ENCODE results near the gene HHAT.

The HHAT gene

DNA sequence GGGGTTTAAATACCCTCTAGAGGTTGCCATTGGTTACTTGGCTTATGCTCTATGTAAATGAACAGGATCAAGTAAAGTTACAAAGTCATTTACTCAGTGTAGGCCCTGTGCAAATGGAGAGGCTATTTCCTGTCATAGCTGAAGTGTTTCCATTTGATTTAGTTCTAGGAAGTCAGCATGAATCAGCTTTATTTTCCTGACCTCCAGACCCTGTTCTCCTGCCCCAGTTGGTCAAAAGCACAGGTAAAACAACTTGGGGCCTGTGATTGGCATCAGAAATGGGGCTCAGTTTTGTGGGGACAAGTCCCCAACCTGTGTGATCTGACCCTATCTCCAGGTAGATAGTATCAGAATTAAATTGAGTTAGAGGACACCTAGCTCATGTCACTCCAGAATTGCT, 239.9 kb downstream of the HHAT start:
- DNase-seq: no peak

DNA sequence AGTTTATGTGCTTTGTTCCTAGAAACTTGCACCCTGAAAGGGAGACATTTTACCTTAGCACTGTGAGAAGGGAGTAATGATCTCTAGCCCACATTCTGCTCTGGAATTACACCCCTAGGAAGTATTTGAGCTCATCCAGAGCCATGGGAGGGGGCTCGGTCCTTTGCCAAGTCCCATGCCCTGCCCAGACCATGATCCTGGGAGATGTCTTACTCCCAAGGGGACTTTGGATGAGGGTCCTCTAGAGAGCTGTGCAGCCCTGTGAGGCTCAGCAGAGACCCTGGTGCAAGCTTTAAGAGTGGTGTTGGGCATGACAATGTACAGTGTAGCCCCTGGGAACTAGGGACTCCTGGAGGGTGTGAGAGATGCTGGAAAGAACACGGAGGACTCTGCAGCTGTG, 241.4 kb downstream of the HHAT start:
- no peak for DNase-seq

- no peak for DNase-seq
These were observed 242.9 kb downstream of the HHAT start for GRCh38 chr1:210571356-210572284.

- no peak for DNase-seq
These were observed 244.4 kb downstream of the HHAT start for GRCh38 chr1:210573141-210573540.

- no peak for DNase-seq
These were observed 253.7 kb downstream of the HHAT start for GRCh38 chr1:210582205-210582970.

GRCh38 chr1:210584439-210585113, 255.9 kb downstream of the HHAT start:
- peak; percentile 96 for DNase-seq

DNA sequence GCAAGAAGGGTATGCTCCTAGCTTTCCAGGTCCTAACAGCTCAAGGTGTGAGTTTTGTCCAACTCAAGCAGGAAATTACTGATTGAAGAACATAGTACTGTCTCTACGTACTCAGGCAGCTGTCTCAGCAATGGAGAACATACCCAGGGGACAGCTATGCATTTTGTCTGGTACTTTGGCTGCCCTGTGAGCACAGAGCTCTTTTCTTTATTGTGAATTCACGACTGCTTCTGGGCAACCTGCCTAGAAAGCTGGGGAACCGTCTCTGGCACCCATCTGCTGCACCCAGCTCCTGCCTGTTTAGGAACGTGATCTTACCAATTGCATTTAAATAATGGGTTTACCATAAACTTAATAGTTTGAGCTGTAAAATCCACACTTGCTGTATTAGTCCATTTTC, 258.1 kb downstream of the HHAT start:
- DNase-seq: peak; percentile 87

- DNase-seq: no peak
These were observed 258.9 kb downstream of the HHAT start for GRCh38 chr1:210587566-210587965.

DNA sequence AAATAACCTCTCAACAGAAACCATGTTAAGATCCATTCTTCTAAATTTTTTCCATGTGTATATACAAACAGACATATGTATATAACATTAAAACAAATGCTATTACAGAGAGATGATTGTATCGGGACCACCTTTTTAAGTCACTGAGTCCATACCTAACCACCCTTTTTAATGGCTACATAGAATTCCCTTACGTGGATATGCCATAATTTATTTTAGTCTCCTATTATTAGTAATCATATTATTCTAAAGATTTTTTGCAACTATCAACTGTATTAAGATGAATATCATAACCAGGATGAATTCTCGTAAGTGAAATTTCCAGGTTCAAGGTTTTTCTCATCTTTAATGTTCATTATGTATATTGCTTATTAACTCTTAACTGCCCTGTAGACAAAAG, 259.7 kb downstream of the HHAT start:
- DNase-seq: no peak

DNA sequence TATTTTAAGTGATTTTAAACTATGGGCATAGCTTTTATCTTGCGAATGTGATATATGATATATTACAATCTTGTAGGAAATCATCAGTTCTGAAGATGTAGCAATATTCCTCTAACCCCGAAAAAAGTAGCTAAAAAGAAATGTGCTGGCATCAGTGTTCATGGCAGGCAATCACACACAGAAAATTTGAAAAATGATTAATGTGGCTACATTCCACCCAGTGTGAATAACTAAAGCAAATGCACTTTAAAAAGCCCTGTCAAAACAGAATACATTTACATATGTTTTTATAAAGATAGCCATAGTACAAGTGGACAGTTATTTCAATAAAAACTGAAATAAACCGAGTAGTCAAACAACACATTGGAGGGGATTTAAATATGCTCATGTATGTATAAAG, 260.2 kb downstream of the HHAT start:
- DNase-seq: no peak

GRCh38 chr1:210591214-210591613, 262.5 kb downstream of the HHAT start:
- no peak for DNase-seq

- no peak for DNase-seq
These were observed 265.9 kb downstream of the HHAT start for GRCh38 chr1:210594605-210595004.

GRCh38 chr1:210596641-210597040, 267.9 kb downstream of the HHAT start:
- DNase-seq: no peak

DNA sequence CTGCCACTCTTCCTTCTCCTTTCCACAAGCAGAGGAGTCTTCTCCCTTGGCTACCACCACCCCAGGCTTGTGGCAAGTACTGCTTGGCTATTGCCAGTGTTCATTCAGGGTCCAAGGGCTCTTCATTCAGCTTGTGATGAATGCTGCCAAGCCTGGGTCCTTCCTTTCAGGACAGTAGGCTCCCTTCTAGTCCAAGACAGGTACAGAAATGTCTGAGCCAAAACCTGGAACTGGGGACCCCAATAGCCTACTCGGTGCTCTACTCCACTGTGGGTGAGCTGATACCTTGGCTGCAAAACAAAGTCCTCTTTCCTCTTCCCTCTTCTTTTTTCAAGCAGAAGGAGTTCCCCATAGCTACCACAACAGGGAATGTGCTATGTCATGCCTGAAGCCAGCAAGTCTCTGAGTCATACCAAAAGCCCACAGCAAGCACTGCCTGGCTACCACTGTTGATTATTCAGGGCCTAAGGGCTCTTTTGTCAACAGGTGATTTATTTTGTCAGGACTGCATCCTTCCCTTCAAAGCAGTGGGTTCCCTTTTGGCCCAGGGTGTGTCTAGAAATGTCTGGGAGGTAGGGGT, 268.9 kb downstream of the HHAT start:
- DNase-seq: no peak

DNA sequence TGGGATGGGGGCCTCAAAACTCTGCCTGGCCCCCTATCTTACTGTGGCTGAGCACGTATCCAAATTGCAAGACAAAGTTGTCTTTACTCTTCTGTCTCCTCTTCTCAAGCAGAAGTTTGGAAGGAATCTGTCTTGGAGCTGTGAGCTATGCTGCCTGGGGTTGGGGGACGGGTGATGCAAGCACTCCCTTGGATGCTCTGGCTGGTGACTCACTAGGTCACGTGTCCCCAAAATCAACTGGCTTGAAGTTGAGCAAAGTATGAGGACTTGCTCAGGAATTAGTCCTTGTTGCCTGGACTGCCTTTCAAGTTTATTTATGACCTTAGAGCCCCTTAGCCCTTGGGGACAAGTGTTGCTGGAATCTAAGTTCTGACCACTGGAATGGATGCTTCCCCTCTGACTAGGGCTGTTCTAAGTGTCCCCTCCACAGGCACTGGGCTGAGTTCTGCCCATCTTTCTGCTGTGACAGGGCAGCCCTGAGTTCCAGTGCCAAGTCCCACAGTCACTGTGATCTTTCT, 269.5 kb downstream of the HHAT start:
- DNase-seq: no peak

DNA sequence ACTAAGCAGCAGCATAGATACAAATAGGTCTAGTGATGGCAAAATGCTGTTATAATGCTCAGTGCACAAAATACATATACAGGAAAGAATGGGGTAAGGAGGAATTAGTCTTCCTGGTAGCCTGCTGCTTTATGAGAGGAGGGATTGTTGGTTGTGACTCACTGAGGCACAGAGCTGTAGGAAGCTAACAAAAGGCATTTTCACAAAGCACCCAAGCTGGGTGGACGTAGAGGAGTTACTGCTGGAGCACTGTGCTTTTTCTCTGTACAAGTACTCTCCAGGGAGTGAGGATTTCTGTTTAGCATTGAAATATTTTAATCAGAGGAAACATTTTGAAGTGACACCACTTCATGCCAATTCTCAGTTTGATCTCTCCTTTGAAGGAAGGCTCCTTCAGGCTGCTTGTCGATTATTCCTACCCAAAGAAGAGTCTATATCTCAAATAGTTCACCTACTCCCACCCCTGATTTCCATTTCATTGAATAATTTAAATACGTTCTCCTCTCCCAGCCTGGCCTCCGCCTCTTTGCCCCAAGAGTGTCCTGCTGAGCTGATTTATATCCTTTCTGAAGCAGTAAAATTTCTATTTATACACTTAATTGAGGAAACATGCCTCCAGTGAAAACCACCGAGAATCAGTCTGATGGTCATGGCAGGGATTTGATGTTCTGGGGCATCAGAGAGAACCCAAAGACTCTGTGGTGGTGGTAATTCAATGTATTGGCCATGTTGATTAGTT, 271.9 kb downstream of the HHAT start:
- DNase-seq: no peak

DNA sequence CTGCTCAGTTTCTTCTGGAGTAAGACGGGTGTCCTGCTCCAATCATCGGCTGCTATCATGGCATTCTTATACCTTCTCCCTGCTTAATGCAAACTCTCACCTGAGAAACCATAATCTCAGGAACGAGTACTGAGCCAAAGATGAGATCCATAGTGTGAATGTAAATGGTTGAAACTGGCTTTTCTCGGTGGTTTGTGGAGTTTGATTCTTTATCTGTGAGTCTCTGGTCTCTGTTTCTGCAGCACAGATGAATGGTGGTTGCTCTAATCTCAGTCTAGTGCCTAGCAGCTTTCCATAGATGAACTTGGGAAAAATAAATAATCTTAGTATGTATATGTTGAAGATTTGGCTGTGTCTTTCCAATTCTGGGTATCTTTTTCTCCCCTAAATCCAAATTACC, 274.4 kb downstream of the HHAT start:
- no peak for DNase-seq

DNA sequence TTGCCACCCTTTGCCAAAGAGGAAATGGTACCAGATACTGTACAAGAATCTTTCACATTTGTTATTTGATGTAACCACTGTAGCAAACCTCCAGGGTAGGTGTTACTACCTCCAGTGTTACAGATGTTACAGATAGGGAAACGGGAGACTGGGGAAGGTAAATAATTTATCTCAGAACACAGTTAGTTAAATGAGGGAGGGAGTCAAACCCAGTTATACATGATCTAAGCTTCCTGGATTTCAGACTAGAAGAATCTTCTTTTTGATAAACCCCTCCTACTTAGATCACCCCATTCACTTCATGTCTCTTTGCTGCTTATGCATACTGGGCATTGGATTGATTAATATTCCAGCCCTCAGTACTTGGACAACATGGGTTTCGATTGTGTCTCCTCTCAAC, 276.4 kb downstream of the HHAT start:
- DNase-seq: no peak

DNA sequence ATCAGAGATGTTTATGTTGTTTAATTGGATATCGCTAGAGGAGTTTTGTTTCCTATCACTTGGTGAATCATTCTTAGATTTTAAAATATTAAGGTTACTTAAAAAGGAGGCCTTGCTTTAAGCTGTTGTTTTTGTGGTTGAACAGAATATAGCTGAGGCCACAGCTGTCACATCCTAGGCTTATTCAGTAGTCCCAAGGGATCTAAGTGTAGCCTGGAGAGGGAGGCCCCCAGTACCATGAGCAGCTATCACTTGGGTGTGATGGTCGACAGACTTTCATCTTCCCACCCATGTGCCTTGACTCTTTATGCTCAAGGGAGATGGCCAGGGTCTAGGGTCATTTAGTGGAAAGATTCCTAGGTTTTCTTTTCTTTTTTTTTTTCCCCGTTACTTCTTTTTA, 278.7 kb downstream of the HHAT start:
- no peak for DNase-seq

DNA sequence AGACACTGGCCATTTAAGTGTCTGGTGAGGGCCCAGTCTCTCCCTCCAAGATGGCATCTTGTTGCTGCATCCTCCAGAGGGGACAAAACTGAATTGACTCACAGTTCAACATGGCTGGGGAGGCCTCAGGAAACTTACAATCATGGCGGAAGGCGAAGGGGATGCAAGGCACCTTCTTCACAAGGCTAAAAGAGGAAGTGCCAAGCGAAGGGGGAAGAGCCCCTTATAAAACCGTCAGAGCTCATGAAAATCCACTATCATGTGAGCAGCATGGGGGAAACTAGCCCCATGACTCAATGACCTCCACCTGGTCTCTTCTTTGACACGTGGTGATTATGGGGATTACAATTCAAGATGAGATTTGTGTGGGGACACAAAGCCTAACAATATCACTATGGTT, 280.1 kb downstream of the HHAT start:
- DNase-seq: no peak

- peak; percentile 49 for DNase-seq
These were observed 287.7 kb downstream of the HHAT start for GRCh38 chr1:210616356-210616755.

DNA sequence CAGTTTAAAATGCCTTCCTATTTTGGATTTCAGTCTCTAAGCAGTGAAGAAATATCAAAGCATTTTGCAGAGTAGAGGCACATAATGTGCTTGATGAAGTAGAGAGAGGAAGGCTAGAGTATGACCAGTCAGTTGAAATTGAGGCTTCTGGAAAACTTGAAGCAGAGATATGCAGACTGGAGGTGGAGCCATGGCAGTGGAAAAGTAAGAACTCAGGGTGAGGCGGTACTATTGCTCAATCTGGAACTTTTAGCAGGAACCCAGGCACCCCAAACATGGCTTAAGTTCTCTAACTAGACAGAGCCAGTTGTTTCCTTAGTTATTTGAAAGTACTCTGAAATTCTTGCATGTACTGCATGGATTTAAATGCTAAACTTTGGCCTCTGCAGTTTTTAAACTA, 288.6 kb downstream of the HHAT start:
- no peak for DNase-seq

All from NCI-H1694 (cell line).